ENCODE measurements around the gene COPZ2. TPM values are rescaled to one million over a fixed set of nuclear protein-coding genes. Genes with fewer than 3 reads are reported as not detected.

Gene COPZ2
- total and polyA plus RNA-seq, 10 donors, result 6.0 to 15.0 (median 8.8) TPM

GRCh38 chr17:48064638-48065037 lies 27.0 kb upstream of the COPZ2 start:
- Histone ChIP-seq H3K27ac (peak overlapping the region in 6 of 8 donors; percentile 9 to 76 (median 74)), H3K4me3 (no peak overlapping the region), H3K4me1 (peaks cover 0 to 32% (median 18%) of the 10 kb centered on the region in 6 donors), H3K36me3 (peaks cover 0 to 100% (median 67%) of the 10 kb centered on the region in 6 donors), H3K27me3 (replicated peaks in 1 of 7) (no peaks in the 10 kb centered on the region), H3K9me3 (no peaks in the 10 kb centered on the region)
- DNase-seq, result no peak
- intact Hi-C loops (cut with DNase I; ENCODE audit: low total_unique reads), result no loop called here
- WGBS, 5 donors, result 88 to 93% (median 90%) methylated on average over 3 of the region's 3 CpGs
- TF ChIP-seq, protein P1, sequence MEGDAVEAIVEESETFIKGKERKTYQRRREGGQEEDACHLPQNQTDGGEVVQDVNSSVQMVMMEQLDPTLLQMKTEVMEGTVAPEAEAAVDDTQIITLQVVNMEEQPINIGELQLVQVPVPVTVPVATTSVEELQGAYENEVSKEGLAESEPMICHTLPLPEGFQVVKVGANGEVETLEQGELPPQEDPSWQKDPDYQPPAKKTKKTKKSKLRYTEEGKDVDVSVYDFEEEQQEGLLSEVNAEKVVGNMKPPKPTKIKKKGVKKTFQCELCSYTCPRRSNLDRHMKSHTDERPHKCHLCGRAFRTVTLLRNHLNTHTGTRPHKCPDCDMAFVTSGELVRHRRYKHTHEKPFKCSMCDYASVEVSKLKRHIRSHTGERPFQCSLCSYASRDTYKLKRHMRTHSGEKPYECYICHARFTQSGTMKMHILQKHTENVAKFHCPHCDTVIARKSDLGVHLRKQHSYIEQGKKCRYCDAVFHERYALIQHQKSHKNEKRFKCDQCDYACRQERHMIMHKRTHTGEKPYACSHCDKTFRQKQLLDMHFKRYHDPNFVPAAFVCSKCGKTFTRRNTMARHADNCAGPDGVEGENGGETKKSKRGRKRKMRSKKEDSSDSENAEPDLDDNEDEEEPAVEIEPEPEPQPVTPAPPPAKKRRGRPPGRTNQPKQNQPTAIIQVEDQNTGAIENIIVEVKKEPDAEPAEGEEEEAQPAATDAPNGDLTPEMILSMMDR (IDR thresholded peaks at IDR 0.05 in 8 of 11, conservative IDR thresholded peaks at IDR 0.05 in 3 of 11), result no peak
- TF ChIP-seq POLR2A (IDR thresholded peaks at IDR 0.05), result no peak
- no peak for TF ChIP-seq POLR2AphosphoS5 (IDR thresholded peaks at IDR 0.05)

GRCh38 chr17:48062273-48062672 lies 24.7 kb upstream of the COPZ2 start:
- TF ChIP-seq, protein P1 (IDR thresholded peaks at IDR 0.05 in 8 of 11, conservative IDR thresholded peaks at IDR 0.05 in 3 of 11), result no peak
- TF ChIP-seq POLR2AphosphoS5 (IDR thresholded peaks at IDR 0.05), result peak in 1 of 3 donors; percentile 15
- intact Hi-C loops (cut with DNase I; ENCODE audit: low total_unique reads), result no loop called here
- peaks cover under 1 to 100% (median 71%) of the 10 kb centered on the region in 6 donors for H3K36me3 ChIP-seq

GRCh38 chr17:48060249-48060648 lies 22.7 kb upstream of the COPZ2 start:
- Histone ChIP-seq H3K27ac (peak overlapping the region in 4 of 8 donors; percentile 5 to 33 (median 20)), H3K36me3 (peaks cover 5 to 100% (median 79%) of the 10 kb centered on the region in 6 donors), H3K27me3 (replicated peaks in 1 of 7) (no peaks in the 10 kb centered on the region), H3K4me1 (peaks cover 11 to 59% (median 37%) of the 10 kb centered on the region in 6 donors), H3K4me3 (no peak overlapping the region), H3K9me3 (no peaks in the 10 kb centered on the region)
- TF ChIP-seq POLR2AphosphoS5 (IDR thresholded peaks at IDR 0.05), result peak in 2 of 3 donors; percentile 30 to 58
- TF ChIP-seq POLR2A (IDR thresholded peaks at IDR 0.05), result no peak
- peak; percentile 57 for DNase-seq
- intact Hi-C loops (cut with DNase I; ENCODE audit: low total_unique reads), result no loop called here
- WGBS, 5 donors, result 63 to 82% (median 71%) methylated on average over 7 of the region's 7 CpGs

More at GRCh38 chr17:48062273-48062672, 24.7 kb upstream of the COPZ2 start:
- H3K9me3 ChIP-seq, result no peaks in the 10 kb centered on the region
- H3K27ac ChIP-seq, result no peak overlapping the region
- no peaks in the 10 kb centered on the region for H3K27me3 ChIP-seq (replicated peaks in 1 of 7)
- peak; percentile 22 for DNase-seq
- H3K4me3 ChIP-seq, result no peak overlapping the region
- WGBS, 5 donors, result 95 to 99% (median 96%) methylated on average over 7 of the region's 7 CpGs
- peaks cover 0 to 54% (median 29%) of the 10 kb centered on the region in 6 donors for H3K4me1 ChIP-seq

GRCh38 chr17:48059125-48059668 lies 21.6 kb upstream of the COPZ2 start:
- Histone ChIP-seq H3K4me3 (no peak overlapping the region), H3K9me3 (no peaks in the 10 kb centered on the region), H3K4me1 (peaks cover 17 to 68% (median 47%) of the 10 kb centered on the region in 6 donors), H3K36me3 (peaks cover 5 to 100% (median 75%) of the 10 kb centered on the region in 6 donors), H3K27me3 (replicated peaks in 1 of 7) (no peaks in the 10 kb centered on the region), H3K27ac (peak overlapping the region in 4 of 8 donors; percentile 5 to 33 (median 20))
- 91 to 96% (median 94%) methylated on average over 28 to 32 of the region's 32 CpGs for WGBS, 5 donors
- DNase-seq, result peak; percentile 59
- intact Hi-C loops (cut with DNase I; ENCODE audit: low total_unique reads), result no loop called here
- peak in 1 of 3 donors; percentile 22 for TF ChIP-seq POLR2AphosphoS5 (IDR thresholded peaks at IDR 0.05)
- TF ChIP-seq, protein P1 (IDR thresholded peaks at IDR 0.05 in 8 of 11, conservative IDR thresholded peaks at IDR 0.05 in 3 of 11), result no peak

Data from spleen (tissue), 11 donors.